ENCODE results near the gene BICC1.
A peak's percentile ranks its signal among the peaks of the same experiment; 100 is the strongest.

The BICC1 gene

DNA sequence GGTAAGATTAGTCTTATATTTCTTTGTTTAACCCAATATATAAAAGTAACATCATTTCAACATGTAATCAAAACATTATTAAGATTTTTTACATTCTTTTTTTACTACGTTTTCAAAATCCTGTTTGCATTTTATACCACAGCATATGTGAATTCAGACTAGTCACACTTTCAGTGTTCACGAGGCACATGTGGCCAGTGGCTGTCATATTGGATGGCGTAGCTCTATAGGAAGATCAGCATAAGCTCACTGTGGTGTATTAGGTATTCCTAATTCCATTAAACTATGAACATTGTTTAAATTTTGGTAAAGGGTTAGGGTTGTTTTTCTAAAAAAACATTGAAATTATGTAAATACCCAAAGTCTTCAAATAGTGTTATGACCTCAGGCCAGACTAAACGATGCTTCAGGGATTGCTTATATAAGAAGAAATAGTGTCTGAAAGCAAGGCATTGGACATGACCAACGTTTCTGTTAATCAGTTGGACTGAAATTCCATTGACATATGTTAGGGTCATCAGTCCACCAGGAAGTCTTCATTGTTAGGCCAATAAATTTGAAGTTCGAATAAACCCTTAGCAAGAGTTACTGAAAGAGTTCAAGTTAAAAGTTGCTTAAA lies 97.0 kb downstream of the BICC1 start:
- DNase-seq = no peak

DNA sequence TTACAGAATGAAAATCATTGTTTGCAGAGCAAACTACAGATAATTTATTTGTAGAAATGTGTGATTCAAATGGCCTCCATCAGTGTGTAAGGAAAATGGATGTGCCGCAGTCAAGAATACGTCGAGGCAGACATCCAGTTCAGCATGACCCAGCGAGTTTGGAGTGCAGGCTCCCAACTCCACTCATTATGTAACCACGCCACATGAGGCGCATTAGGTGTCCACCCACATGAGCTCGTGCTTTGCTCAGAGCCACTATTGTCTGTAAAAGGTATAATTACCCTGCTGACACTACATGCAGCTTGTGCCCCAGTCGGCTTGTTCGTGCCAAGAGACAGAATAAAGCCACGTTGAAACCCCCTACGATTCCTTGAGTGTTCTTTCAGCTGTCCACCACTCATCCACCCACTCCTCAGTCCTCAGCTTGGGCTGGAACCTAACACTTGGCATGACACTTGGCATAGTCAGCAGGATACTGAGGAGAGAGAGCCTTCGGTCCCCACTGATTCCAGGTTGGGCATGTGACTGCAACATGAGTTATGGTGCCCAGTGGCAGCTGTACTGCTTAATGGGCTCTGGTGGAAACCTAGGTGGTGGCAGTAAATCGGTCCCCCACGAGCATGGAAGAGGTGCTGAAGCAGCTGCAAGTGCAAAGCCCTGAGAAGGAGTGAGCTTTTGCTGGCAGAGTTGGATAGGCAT lies 102.7 kb downstream of the BICC1 start:
- DNase-seq = no peak

DNA sequence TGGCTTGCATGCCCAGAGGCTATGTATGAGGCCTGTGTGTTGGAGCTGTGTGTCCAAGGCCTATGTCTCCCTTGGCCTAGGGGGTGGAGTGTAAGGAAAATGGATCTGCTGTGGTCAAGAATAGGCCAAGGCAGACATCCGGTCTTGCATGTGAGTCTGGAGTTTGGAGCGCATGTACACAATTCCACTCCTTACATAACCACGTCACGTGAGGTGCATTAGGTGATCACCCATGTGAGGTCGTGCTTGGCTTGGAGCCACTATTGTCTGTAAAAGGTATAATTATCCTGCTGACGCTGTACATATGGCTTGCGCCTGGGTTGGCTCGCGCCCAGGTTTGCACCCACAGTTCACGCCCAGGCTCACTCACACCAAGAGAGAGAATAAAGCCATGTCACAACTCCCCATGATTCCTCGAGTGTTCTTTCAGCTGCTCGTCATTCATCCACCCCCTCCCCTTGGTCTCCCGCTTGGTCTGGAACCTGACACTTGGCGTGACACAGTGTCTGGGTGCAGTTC lies 105.5 kb downstream of the BICC1 start:
- DNase-seq = no peak

DNA sequence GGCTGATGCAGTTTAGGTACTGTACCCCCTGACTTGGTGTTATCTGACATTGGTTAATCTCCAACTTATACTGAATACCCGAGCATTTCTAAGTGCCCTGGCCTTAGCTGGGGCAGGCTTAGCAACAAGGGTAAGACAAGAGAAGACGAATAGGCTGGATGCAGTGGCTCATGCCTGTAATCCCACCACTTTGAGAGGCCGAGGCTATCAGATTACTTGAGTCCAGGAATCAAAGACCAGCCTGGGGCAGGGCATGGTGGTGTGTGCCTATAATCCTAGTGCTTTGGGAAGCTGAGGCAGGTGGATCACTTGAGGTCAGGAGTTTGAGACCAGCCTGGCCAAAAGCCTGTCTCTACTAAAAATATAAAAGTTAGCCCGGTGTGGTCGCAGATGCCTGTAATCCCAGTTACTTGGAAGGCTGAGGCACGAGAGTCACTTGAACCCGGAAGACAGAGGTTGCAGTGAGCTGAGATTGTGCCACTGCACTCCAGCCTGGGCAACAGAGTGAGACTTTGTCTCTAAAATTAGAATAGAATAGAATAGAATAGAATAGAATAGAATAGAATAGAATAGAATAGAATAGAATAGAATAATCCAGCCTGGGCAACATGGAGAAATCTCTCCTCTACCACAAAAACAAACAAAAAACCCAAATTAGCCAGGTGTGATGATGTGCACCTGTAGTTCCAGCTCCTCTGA lies 108.9 kb downstream of the BICC1 start:
- DNase-seq = no peak

DNA sequence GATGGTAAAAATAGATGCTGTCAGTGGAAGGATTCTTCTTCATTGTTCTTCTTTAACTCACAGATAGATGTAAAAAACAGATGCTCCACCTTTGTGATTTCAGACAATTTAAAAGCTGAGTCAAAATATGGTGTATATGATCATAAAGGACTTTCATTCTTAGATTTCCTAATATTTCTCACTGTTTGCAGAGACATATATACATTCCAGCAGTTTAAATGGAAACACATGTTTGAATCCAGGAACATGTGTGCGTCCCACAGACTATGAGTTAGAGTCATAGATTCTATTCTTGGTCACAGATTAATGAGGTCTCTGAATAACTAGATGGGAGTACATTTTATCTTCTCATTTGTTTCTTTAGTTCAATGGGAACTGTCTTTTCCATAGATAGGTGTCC lies 109.6 kb downstream of the BICC1 start:
- no peak for DNase-seq

DNA sequence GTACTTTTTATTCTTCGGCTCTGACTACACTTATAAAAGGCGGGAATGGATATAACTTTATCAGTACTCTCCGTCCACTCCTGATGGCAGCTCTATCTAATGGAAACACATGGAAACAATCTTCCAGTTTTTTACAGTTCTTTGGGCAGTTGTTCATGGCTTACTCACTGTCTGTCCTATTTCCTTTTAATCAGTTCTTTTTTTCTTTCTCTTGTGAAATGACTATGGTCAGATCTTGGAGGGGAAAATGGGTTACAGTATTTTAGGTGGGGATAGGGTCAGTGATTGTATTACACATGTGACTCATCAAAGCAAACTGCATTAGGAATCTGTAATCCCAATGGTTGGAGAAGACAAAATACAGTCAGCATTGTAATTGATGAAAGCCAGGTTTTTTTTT lies 112.4 kb downstream of the BICC1 start:
- no peak for DNase-seq

DNA sequence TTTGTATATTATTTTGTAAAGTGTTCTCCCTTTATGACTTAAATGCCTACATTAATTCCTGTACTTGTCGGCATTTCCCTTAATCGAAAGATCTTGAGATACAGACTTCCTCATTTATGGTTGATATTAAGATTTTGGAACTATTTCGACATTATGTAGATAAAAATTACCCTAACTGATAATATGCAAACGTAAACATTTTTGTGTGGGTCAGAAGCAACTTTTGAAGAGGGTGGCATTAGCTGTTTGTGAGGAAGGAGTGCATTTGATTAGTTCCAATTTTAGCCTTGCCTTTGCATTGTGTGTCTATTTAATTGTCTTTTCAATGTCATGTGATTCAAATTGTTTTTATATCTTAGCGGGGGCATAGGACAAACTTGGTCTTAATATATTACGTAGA lies 114.7 kb downstream of the BICC1 start:
- DNase-seq = no peak

DNA sequence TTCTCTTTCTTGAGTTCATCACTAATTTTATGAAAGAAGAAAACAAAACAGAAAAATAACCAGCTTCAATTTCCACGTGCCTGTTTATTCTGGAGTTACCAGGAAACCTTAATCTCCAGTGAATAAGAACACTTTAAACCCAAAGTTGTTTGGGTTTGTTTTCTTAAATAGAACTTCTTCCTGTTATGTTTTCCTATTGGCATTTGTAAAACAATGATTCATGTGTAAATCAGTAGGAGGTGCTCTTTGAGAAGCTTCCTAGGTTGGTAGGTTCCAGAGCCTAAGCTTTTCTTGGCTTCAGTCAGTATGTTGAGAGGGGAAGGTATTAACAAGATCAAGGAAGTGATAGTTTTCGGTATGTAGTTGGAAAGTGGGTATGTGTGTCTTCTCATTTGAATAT lies 119.0 kb downstream of the BICC1 start:
- no peak for DNase-seq

DNA sequence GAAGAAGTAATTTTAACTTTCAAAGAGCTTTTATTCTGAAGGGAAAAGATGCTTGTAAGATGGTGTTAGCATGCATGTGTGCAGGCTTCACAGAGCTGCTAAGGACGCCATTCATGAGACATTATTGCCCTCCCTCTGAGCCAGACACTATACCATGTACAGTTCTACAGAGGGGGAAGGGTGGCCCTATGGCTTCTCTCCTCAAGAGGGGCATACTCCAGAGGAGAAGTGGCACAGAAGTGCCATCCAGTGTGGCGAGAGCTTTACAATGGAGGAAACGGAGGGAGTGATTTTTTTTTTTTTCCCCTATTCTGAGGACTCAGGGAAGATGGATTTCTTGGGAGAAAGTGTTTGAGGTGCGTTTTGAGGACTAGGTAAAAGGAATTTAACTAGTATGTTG lies 119.5 kb downstream of the BICC1 start:
- no peak for DNase-seq

DNA sequence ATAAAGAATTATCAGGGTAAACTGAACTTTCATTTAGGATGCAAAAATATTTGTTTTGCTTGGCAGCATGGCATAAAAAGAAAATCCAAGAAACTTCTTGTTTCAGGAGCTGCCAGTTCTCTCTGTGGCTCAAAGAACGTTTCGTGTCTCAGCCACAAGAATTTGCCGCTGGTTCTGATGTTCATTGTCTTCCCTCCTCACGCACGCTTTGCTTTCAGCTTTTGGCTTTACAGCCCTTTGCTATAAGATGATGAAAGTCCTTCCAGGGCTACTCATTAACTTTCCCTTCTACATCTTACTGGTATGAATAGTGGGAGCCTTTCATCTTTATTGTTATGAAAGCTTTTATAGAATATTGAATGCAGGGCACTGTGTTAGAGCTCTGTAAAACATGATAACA lies 124.7 kb downstream of the BICC1 start:
- DNase-seq = no peak

DNA sequence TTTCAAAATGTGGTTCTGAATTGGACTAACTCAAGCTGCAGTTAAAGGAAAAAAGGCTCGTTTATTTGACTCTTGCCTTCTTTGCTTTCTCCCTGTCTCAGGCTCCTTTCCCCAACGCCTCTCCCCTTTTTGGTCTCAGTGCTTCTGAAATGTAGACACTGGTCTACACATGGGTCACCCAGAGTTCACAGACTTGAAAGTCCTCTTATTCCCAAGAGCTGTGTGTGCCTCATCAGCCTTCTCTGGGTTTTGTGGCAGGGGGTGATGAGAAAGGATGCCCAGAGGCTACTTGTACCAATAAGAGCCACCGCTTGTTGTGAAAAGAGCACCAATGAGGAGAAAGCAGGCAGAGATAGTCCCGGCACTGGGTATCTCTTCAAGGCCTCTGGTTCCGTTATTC lies 125.7 kb downstream of the BICC1 start:
- no peak for DNase-seq

DNA sequence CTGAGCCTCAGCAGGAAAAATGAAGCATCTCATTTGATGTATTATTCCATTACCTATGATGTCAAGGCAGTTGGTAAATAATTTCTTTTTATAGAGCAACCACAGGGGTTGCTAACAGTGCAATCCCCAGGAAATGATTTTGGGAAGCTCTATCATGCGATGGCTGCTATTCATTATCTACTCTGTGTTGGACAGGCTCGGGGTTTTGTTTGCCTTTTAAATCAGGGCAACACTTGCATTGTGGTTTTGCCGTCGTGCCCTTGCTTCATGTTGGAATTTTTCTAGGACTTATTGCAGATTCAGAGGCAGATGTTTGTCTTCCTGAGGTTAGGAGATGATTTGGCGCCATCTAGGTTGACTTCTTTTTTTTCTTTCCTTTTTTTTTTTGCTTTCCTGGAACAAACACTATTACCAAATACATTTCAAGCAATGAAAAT lies 128.4 kb downstream of the BICC1 start:
- DNase-seq = peak; percentile 49

DNA sequence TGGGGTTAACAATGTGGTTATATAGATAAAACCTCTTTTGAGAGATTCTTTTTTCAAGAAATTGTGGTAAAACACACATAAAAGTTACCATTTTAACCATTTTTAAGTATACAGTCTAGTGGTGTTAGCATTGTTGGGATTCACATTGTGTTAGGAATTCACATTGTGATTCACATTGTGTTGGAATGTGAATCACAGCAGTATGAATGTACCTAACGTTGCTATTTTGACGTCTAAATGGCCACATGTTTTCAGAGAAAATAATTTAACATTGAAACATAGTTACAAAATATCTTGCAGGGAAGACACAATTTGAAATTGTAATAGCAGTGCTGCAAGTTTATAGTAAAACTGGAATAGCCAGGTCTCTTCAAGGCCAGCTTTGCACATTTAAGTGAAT lies 129.0 kb downstream of the BICC1 start:
- DNase-seq = no peak

DNA sequence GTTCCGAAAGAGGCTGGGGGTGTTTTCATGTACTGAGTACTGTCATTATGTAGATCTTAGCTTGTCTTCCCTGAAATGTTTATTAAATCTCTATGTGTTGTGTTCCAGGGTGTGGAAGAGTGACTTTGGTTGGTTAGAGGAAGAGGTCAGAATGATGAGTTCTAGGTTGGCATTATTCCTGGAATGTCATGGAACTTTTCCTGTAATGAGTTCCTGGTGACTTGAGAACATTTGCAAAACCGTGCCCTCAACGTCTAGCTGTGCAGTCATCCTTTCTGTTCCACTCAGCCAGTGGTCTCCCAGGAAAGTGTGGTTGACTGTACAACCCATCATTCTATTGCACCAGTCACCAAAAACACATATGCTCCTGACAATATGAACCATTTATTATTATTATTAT lies 129.6 kb downstream of the BICC1 start:
- no peak for DNase-seq

DNA sequence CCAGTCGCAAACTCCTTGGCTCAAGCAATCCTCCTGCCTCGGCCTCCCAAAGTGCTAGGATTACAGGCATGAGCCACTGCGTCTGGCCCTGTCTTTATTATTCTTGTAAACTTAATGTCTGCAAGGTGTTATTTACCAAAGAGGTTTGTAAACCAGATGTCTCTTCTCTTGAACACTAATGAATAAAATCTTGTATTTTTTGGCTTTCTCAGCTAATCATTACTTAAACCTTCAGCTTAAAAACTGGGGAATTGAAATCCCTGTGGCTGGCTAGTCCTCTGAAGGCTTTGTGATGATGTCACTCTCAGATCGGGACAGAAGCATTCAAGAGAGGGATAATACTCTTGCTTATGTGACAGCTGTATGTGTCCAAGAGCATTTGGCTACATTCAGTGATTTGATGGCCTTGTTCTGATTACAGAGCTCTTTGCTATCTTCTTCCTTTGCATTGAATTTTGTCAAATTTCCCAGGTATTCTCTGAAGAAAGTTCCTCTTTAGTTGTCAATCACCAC lies 130.3 kb downstream of the BICC1 start:
- no peak for DNase-seq

DNA sequence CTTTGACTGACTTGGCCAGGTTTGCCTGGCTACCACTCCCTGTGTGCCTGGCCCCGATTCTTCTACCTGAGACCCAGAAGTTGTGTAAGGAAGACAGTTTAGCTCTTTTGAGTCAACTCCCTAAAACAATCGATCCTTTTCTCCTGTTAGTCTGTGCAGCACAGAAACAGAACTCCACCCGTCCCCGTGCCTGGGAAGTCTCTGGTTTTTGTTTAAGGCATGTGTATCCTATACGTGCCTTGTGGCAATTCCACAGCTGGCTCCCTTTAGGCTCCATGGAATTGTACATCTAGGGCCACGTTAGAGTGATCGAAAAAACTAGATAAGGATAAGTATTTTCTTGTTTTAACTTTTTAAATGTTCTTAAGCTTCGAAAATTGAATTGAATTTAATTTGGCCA lies 131.6 kb downstream of the BICC1 start:
- DNase-seq = no peak

DNA sequence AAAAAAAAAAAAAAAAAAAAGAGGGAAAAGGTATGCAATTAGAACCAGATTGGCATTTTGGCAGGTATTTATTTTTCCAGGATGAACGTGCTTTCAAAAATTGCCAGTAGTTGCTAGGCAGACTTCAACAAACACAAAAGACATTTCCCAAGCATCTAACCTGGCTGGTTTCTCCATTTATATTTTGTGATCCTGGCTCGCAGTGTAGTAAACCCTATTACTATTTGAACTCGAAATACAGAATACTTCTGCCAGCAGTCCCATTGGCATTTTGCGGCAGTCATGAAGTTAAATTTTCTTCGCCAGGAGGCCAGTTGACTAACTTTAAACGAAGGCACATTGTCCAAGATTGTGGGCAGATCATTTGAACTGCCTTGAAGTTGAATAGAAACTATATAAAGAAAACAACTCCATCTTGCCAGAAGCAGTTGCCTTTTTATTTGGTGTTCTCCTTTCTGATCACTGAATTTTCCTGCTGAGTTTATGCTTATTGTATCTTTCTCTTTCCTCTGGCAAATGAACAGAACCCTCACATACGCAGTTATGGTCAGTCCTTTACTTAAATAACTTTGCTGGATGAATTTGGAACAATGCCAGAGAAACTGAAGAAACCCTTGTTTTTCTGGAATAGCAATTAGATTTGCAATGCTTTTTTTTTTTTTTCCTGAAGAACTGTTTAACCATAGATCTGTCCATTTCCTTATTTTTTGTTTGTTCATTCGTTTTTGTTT lies 132.9 kb downstream of the BICC1 start:
- DNase-seq = peak; percentile 65

DNA sequence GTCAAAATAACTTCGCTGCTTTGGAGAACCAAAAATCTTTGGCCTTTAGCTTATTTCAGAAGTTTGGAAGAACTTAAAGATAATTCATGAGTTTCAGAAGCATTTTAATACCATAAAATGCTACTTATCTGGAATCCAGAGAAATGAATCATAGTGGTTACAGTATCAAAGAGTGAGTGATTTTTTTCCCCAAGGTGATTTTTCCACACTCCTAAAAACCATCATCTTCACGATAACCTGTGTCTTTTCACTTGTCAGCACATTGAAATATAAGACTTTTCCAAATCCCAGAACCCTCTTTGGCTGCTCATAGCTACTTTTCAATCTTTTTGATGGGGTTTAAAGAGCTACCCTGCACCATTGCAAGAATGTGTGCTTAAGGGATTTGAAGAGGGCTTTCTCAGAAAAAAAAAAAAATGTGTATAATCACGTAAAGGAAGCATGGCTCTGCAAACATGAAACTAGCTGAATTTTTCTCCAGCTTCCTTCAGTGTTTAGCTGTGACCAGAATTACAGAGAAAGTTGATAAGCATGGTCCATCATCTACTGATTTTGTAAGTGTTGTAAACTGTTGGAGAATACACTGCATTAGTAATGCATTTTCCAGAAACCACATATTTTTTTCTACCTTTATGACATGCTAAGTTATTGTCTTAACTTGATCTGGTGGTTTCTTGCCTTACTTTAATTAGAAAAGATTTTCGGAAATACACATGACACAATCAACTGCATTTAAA lies 134.9 kb downstream of the BICC1 start:
- no peak for DNase-seq

DNA sequence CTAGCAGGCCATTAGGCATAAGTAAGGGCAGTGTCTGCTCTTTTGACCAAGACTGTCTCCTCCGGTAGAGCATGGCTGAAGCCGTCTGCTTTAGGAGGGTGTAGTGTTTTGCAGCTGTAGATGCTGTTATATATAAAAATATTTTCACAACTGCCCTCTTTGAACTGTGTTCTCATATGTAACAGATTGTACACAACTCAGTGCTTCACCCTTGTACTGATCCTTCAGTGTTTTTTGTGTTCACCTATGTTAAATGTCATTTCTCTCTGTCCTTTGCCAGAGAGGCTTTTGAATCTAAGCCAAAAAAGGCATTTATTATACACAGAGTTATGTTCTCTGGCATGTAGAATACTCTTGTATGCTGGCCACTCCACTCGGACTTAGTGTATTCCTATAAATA lies 135.5 kb downstream of the BICC1 start:
- no peak for DNase-seq

DNA sequence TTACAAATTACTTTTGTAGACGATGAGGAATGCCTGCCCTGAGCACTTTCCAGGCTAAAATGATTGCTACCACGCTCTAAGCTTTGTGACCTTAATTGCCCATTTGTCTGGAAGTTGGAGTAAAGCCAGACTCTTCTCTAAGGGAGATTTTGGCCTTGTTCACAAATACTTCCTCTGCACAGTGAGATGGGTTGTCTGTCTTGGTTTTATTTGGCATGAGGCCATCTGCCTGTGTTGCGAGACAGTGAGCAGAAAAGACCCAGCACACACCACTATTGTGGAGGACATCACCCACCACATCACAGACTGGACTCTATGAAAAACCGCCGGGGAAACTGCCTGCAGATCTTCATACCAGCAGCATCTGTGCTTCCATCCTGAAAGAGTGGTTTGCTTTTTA lies 138.4 kb downstream of the BICC1 start:
- peak; percentile 68 for DNase-seq

DNA sequence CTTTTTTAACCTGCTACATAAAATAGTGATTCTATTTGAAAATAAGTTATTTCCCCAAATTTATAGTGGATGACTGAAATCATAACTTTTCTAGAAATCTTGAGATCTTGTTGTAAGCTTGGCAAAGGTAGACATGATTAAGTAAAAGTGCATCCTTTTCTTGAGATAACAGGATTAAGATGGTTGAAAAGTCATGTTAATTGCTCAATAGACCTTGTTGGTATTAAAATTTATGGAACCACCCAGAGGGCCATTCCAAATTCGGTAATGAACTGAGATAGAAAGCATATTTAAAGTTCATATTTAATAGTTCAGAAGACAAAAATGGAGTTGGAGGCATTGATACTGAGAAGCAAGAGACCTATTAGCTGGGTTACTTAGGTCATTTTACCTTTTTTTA lies 139.1 kb downstream of the BICC1 start:
- no peak for DNase-seq

DNA sequence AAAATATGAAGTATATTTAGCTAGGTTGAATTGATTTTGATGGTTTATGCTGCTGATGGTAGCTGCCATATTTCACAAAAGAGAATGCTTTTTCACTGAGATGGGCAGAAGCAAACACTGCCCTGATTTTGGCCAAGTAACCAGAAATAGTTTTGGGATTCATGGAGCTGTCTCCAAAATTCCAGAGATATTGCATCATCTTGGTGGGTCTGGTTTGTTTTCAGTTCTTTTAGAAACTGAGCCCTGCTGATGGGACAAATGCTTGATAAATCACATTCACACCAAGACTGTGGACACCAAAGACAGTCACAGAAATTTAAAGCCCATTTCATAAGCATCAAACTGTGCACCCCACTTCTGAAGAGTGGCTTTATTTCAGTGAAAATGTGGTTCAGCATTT lies 140.5 kb downstream of the BICC1 start:
- DNase-seq = no peak
